Fibroblast of skin of right biceps (primary cell): ENCODE data around the gene MBD2.

Experiments used
- DNase-seq: peaks from one replicate; pipeline ENCODE4 v3.0.0-alpha.2; 2013

The MBD2 gene, protein sequence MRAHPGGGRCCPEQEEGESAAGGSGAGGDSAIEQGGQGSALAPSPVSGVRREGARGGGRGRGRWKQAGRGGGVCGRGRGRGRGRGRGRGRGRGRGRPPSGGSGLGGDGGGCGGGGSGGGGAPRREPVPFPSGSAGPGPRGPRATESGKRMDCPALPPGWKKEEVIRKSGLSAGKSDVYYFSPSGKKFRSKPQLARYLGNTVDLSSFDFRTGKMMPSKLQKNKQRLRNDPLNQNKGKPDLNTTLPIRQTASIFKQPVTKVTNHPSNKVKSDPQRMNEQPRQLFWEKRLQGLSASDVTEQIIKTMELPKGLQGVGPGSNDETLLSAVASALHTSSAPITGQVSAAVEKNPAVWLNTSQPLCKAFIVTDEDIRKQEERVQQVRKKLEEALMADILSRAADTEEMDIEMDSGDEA

DNA sequence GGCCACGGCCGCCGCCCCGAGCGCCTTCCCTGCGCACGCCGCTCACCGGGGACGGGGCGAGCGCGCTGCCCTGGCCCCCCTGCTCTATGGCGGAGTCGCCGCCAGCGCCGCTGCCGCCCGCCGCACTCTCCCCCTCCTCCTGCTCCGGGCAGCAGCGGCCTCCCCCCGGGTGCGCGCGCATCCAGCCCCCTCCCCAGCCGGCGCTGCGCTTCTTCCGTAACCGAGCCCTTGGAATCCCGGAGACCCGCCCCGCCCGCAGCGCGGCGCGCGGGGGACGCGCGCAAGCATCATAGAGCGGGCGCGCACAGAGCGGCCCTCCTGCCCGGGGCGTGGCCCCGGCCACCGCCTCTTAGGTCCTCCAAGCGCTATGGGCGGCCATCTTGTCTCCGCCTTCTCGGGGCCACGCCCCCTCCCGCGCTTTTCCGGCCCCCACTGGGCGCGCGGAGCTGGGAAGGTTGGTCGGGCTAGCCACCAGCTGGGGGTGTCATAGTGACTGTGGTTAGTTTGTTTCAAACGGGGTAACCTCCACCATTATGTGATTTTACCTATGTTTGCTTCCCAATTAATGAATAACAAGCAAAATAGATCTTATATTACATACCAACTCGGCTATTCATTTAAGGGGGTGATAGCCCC, at the start of gene MBD2:
Gene MBD2, minus strand, starts transcription at position 291 of the 636 bp plus-strand sequence. Its CDS starts 110 bp downstream, at position 181.
- peak; percentile 96 for DNase-seq

DNA sequence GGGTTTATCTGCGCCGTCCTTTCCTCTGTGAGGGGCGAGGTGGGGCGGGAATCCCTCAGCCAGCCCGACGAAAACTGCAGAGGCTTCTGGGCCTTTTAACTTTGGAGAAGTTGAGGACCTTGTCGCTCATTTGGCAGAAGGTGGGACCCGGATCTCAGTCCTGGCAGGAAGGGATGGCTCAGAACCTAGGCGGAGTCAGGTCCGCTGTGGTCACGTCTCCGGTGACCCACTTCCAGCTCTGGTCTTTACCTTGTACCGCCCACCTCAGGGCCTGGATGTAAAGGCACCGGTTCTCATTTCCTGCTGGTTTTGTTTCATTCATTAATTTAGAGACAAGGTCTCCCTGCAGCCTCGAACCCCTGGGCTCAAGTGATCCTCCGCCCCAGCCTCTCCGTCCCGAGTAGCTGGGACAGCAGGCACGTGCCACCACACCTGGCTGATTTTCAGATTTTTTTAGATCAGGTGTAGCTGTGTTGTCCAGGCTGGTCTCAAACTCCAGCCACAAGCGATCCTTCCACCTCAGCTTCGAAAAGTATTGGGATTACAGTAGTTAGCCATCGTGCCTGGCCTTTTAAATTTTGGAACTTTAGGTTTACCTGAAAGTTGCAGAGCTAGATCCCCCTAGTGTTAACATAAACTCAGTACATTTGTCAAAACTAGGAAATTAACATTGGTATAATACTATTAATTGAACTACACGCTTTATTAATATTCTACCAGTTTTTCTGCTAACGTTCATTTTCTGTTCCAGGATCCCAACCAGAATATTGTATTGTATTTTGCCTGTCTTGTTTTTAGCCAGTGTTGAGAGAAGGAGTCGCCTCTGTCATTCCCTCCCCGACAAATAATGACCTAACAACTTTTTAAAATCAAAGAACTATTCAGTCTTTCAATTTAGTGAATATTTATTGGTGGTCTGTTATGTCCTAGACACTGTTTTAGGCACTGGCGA, 45.7 kb upstream of the MBD2 start:
- peak; percentile 49 for DNase-seq

DNA sequence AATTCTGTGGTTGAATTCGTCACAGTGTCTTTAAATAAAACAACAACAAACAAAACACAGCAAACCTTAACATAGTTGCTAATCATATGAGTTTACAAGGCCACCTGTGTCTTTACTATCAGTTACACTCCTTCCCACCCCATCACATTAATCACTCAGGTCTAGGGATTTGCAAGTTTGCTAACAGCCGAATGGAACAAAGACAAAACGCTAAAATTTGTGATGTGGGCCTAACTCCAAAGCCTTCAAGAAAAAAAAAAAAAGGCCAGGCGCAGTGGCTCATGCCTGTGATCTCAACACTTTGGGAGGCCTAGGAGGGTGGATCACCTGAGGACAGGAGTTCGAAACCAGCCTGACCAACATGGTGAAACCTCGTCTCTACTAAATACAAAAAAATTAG, 44.3 kb upstream of the MBD2 start:
- peak; percentile 1 for DNase-seq

DNA sequence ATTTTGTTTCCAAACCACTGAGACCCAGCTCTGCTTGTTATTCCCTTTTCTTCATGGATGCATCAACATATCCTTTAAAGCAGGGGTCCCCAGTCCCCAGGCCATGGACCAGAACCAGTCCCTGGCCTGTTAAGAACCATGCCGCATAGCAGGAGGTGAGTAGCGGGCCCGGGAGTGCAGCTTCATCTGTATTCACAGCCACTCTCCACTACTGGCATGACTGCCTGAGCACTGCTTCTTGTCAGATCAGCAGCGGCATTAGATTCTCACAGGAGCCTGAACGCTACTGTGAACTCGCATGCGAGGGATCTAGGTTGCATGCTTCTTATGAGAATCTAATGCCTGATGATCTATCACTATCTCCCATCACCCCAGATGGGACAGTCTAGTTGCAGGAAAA, 43.2 kb upstream of the MBD2 start:
- DNase-seq: no peak

DNA sequence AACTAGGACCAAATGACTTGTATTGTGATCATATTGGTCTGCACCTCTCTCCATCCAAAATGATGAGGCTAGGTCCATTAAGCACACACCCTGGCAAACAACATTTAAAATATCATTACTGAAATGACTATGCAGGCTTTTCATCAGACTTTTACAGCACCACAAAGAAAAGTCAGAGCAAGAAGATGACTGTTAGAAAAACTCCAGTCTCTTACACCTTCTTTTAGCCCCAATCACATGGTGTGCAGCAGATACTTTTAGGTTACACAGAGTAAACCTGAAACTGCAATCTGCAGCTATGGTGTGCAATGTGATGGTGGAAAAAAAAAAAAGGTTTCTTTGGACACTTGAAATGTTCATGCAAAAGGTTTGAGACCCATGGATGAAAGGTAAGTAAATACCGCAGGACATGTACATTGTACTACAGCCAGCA, 39.5 kb upstream of the MBD2 start:
- DNase-seq: no peak

DNA sequence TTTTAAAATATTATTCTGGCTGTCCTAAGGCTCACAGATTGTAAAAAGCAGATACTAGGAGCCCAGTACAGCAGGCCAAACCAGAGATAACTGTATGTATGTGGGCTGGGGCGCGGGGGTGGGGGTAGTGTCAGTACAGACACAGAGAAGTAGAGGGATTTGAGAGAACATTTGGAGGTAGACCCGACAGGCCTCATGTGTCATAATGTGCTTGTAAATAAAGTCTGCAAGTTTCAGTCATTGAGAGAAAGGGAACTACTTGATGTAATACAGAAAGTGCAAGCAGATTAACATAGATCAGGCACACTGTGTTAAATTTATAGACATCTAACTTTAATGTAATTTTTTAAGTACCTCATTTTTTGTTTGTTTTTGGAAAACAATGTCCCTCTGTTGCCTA, 37.4 kb upstream of the MBD2 start:
- DNase-seq: no peak

DNA sequence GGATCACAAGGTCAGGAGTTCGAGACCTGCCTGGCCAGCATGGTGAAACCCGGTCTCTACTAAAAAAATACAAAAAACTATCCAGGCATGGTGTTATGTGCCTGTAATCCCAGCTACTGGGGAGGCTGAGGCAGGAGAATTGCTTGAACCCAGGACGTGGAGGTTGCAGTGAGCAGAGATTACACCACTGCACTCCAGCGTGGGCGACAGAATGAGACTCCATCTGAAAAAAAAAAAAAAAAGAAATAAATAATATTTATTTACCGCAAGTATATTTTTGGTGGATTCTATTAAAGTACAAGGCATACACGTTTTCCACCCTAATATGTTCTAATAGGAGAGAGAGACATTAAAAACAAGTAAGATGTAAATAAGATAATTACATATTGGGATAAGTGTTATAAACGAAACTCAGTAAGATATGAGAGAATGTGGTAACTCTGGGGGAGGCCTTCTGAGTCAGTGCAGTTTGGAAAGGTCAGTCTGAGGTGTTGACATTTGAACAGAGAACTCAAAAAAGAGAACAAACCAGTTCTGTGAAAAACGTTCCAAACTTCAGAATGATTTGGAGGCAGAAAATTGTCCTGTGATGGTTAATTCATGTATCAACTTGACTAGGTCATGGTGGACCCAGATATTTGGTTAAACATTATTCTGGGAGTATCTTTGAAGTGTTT, 36.1 kb upstream of the MBD2 start:
- DNase-seq: no peak

DNA sequence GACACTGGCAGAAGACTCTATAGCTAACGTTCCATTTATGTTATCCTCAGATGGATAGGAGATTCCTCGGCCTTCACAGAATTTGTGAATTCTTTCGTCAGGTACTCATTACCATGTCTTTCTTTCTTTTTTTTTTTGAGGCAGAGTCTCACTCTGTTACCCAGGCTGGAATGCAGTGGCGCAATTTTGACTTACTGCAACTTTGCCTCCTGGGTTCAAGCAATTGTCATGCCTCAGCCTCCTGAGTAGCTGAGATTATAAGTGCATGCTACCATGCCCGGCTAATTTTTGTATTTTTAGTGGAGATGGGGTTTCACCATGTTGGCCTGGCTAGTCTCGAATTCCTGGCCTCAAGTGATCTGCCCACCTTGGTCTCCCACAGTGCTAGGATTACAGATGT, 33.3 kb upstream of the MBD2 start:
- DNase-seq: peak; percentile 20

DNA sequence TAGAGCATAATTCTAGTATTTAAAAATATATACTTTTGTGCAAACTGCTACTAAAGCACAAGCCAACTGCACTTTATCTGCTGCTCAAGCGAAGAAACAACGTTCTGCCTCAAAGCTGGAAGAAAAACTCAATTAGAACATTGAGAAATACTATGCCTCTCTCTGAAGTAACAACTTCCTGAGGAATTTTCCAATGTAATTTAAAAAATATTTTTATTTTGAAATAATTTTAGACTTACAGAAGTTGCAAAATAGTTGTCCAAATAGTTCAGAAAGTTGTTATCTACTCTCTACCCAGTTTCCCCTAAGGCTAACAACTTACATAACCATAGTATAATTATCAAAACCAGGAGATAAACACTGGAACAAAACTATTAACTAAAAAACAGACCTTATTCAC, 32.5 kb upstream of the MBD2 start:
- no peak for DNase-seq

DNA sequence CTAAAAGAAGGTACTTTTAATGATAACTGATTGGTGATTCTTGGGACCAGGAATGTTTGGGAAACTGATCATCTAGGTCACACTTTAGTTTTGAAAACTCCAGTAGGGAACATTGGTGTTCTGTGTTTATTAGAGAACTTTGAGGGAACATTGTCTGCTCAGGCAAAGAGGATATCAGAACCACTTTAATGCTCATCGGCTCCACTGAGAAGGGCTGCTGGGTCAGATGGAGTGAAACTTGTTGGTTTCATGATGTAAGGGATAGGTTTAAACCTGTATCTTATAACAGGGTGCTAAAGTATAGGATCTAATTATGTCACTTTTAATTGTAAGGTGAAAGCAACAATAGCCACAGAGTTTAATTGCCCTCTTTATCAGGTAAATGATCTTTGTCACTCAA, 30.7 kb upstream of the MBD2 start:
- no peak for DNase-seq

DNA sequence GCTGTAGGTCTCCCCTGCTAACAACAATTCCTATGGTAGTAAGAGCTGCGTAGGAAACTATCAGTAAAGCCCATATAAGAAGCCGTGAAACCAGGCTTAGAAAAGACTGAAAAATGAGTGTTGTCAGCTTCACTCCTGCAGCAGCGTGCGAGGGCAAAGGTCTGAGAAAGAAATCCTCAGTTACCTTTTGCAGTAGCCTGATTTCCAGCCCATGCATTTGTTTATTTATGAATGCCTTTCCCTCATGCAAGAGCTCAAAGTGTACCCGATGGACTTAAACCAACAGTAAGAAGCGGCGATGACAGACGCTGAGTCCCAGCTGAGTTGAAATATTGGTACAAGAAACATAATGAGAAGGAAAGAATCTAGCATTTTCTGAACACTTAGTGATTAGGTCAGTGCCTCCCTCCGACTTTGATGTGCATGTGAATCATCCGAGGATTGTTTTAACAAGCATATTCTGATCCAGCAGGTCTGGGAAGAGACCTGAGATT, 29.8 kb upstream of the MBD2 start:
- DNase-seq: peak; percentile 53

DNA sequence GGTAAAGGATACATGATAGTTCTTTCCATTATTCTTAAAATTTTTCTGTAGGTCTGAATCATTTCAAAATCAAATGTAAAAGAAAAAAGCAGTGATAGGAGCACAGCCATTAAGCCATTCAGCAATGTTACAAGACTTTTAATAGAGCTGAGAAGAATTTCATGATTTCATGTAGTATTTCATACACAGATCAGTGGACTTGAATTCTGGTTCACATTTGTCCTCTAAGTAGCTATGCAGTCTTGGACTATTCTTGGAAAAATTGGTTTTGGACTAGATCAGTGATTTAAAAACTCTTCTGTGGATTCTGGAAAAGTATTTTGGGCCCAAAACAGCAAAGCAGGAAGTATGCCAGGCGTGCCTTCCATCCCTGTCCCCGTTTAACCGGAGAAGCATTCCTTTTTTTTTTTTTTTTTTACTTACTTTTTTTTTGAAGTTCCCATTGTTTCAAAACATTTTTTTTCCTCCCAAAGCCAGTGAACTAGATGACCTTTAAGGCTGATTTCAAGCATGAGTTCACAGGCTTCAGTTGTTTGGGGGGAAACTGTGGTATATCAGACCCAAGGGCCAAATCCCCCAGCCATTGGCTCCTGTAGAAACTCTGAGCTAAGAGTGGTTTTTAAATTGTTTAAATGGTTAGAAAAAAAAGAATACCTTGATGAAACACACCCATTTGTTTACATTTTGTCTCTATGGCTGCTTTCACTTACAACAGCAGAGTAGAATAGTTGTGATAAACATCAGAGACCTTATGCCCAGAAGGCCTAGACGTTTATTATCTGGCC, 27.3 kb upstream of the MBD2 start:
- DNase-seq: no peak

DNA sequence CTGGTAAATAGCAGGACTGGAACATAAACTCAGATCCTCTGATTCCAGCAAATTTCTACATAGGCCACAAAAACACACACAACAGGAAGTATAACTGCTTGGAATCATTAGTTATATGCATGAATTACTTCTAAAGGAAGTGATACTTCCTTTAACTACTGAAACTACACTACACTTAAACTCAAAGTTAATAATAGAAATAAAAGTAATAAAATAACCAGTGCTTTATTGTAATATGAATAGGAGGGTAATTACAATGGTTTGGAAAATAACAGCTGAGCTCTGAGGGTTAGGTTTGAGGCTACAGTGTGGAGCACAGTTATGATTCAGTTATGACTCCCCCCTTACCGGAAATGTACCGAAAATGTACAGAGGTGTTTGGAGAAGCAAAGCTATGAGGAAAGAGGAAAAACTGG, 26.4 kb upstream of the MBD2 start:
- no peak for DNase-seq

DNA sequence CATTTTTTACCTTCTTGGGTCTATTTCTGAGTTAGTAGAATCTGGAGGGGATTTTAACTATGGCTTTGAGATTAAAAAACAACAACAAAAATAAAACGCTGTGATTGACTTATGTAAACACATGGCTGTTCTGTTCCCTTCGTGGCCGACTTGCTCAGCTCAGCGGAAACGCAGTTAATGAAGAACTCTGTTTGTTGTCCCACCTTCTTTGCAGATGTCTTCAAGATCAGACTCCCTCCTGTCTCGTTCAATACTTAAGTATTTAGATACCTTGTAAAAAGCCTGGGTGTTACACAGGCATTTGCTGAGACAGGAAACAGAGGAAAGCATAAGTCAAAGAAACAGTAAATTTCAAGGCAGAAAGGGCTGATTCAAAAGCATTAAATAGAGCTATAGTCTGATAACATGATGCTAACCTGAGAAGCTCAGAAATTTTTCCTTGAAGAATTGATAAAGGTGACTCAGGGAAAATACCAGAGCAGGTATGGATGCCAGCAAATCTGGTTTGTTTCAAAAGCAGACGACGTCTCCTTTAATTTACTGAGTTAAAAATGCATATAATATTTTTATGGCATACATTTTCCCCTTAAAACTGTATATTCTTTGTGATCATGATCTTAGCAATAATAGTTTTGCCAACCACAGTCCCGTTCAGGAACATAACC, 23.2 kb upstream of the MBD2 start:
- DNase-seq: no peak

DNA sequence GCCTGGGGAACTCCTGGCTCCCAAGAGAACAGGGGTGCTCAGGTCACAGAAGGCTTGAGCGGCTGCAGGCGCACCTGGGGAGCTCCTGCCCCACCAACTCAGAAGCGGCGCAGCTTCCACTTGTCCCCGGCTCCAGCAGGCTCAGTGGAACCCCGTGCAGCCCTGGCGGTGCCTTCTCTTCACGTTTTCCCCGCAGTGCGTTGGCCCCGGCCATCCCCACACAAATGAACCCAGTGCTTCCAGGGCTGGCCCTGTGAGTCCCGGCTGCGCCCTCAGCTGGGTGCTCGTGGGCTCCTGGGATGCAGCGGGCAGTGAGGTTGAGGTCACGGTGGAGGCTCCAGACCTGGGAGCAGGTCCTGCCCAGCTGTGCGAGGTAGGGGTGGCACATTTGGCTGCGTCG, 17.9 kb upstream of the MBD2 start:
- DNase-seq: no peak

DNA sequence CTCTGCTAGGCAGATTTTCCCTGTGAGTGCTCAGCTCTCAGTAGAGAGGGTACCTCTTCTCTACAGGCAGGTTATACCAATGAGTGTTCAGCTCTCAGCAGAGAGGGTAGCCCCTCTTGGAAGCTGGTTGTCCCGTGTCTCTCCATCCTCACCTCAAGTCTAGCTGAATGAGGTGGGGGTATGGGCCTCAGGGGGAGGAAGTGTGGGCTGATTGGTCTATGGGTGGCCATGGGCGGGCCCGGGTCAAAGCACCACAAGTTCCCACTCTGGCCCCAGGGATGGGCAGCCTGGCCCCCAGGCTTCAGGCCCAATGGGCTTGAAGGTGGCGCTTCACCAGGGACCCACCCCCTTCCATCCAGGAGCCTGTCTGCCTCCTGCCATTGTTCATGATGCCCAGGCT, 17.0 kb upstream of the MBD2 start:
- DNase-seq: no peak

DNA sequence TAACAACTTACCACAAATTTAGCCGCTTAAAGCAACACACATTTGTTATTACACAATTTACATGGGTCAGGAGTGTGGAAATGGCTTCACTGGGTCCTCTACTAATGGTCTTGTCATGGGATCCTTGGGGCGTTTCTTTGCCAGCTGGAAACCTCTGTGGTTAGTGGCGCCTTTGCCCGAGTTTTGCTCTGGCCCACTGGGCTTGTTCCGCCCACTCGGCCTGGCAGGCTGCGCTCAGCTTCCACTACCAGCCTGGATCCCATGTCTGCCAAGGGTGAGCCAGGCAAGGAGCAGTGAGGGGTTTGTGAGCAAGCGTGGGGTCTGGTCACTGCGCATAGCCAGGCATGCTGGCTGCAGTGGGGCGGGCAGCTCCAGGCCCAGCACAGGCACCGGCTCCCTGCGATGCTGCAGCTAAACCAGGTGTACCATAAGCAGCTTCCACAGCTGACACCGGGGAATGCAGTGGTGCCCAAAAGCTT, 16.2 kb upstream of the MBD2 start:
- no peak for DNase-seq

DNA sequence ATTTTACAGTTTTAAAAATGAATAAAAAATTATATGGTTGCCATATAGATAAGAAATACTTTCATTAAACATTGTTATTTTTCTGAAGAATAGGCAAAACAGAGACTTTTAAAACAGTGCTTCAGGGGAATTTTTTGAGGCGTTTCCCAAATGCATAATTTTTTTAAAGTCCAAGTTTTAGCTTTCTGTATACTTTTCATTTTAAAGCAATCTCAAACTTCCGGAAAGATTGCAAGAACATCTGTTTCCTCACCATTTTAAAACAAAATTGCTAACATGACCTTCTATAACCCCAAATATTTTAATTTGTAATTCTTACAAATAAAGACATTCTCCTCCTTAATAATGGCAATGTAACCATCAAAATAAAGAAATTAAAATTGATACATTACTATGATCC, 15.1 kb upstream of the MBD2 start:
- no peak for DNase-seq

DNA sequence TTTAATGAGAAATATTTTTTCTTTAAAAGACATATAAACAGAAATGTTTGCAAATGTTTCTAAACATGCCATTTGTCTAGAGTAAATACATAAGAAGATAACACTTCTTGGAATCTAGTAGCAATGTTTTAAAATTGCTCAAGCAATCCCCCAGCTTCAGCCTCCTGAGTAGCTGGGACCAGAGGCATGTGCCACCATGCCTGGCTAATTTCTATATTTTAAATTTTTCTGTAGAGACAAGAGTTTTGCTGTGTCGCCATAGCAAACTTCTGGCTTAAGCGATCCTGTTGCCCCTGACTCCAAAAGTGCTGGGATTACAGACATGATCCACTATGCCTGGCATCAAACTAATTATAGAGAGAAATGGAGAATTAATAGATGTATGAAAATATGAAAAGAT, 14.6 kb upstream of the MBD2 start:
- no peak for DNase-seq

DNA sequence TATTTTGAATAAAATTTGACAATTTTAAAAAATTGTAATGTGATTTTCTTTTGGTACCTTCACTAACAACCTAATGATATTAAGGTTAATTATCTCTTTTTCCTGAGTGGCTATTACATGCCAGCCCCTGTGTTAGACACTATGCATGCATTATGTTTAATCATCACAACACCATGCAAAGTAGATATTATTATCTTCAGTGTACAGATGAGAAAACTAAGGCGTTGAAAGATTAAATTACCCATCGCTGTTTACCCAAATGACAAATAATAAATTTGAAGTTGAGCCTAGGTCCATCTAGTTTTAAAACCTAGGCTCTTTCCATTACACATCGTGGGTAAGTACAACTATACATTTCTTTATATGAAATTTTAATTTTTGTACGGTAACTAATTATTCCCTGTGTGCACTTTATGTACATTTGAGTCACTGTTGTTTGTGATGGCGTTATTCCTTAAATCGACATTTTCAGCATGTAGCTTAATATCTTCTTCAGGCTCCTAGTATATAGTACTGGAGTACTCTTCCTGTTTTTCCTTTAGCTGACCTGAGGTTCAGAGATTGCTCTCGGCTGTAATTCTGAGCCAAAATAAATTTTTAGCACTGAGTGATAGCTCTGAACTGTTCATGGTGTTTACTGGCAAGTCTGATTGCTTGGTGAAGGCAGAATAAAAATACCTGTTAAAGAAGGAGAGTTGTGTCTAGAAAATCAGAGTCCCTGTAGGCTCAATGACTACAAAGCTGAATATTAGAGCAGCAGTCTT, 13.9 kb upstream of the MBD2 start:
- DNase-seq: no peak
